GM21360 (cell line): ENCODE measurements around the gene HNF1B.

Source experiments
- ATAC-seq: cut with Tn5 transposase; IDR thresholded peaks from one replicate; pipeline ENCODE4 v1.9.1; 2021; ENCODE audit warnings: mild to moderate bottlenecking, moderate library complexity; ENCODE audit not compliant: unreplicated experiment

The HNF1B gene

DNA sequence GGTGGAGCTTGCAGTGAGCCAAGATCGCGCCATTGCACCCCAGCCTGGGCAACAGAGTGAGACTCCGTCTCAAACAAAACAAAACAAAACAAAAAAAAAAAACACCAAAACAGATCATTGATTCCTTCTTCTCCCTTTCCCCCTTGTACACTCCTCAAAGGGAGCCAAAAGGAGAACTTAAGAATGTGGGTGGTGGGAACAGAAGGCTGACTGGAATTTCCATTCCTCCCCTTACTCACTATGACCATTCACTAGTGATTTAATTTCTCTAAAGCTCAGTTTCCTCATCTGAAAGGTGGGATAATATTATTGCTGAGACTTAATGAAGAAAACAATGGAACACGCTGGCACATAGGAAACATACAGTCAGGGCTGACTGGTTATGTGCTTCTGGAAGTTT, 17.1 kb upstream of the HNF1B start:
- ATAC-seq = no peak

DNA sequence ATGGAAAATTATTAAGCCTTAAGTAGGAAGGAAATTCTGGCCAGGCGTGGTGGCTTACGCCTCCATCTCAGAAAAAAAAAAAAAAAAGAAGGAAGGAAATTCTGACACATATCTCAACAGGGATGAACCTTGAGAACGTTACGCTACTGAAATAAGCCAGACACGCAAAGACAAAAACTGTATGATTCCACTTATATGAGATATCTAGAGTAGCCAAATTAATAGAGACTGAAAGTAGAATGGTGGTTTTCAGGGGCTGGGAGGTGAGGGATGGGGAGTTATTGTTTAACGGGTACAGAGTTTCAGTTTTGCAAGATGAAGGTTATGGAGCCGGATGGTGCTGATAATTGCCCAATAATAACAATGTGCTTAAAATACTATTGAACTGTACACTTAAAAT, 16.2 kb upstream of the HNF1B start:
- ATAC-seq = no peak

DNA sequence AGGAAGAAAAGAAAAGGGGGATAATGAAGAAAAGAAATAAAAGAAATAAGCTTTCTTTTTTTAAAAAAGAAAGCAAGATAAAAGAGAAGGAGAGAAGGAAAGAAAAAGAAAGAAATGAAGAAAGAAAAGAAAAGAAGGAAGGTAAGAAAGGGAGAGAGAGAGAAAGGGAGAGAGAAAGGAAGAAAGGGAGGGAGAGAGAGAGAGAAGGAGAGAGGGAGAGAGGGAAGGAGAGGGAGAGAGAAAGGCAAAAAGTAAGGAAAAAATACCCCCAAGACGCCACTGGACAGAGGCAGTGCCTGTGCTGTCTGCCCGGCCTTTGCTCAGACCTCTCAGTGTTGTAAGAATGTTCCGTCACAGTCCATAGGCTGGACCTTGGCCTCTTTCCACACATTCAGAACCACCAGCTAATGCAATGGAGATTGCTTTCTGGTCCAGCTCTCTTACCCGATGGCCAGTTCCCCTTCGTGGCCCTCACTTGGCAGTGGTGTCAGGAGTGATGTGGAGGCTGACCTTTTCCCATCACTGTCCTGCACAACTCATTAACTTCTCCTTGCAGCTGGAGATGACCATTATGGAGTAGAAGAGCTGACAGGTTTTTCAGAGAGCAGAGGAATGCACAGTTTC, 14.3 kb upstream of the HNF1B start:
- no peak for ATAC-seq

DNA sequence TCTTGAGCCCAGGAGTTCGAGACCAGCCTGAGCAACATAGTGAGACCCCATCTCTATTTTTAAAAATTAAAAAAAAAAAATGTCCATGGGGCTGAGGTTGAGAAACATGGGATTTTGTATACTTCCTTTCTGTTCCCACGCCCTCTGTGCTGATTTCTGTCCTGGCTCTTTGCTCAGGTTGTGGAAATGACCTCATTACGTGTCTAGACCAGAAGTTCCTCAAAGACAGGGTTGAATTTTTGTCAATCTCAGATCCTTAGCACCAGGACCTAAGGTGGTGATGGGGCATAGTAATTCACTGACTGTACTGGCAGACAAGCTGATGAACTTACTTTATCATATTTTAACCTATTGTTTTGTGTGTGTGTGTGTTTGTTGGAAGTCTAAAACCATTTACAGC, 11.2 kb upstream of the HNF1B start:
- ATAC-seq = no peak

DNA sequence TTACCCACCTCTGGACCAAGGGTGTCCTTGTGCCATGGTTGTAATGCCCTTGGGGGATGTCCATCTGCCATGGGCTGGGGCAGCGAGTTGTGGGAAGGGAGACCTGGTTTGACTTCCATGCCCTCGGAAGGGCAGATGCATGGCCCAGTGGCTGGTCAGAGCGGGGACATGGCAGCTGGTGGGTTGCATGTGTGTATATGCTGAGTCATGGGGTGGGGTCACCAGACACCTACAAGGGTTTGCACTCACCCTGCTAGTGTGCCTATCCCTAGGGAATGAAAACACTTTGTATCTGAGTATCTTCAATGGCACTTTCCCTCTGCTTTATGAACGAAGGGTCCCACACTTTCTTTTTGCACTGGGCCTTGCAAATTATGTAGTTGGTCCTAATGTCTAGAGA, 10.6 kb upstream of the HNF1B start:
- ATAC-seq = no peak

DNA sequence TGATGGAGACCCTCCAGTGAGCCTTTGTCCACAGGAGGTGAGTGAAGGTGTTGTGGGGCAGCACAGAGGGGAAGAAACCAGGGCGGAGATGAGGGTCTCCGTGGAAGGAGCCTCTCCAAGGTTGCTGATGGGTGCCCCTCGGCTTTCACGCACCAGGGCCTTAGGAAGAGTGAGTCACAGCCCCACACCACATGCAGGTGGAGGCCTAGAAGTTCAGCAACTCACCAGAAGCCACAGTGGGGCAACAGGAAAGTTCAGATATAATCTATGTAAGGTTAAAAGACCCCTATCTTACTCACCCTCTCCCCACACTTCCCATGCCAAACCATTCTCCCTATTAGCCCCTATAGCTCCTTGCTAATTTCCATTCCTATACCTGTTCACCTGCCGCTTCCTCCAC, 9.5 kb upstream of the HNF1B start:
- ATAC-seq = no peak

DNA sequence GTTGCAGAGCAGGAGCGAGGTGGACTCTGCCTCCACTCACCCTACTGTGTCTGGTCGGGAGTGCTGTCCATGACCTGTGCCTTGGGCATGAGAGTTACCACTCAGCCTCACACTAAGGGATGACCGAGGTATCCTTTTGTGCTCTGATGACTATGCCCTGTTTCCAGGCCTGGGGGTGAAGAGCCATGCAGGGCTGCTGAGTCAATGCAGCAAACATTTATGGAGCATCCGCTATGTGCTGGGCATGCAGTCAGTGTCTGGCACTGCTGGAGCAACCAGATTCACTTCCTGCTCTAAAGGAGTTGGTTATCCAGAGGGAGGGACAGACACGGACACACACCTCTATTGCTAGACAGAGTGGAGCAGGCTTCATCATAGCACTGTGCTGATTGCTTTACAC, 7.6 kb upstream of the HNF1B start:
- no peak for ATAC-seq

DNA sequence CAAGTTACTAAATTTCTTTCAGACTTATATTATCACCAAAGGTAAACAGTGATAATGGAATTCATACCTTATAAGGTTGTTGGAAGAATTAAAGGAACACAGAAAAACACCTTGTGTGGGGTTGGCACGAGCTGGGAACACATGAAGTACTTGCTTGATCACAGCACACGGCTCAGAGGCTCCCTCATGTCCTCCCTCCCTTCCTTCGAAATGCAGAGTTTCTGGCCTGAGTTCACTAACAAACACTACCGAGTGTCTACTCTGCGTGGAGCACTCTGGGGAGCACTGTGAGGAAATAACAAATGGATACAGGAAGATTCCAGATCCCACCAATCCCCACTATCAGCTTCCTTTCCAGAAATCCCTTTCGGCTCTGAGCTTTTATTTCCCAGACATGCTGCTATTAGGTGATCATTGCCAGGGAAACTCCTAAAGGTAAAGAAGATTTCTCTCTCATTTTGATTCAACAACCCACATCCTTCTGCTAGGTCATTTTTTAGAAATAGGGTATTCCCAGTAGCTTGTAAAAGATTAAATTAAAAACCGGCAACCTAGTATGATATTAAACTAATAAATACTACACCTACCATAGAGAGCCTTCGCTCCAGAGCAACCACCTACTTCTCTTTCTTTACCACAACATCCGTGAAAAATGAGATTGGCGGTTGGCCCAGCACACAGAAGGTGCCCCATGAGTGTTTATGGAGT, 6.1 kb upstream of the HNF1B start:
- no peak for ATAC-seq

DNA sequence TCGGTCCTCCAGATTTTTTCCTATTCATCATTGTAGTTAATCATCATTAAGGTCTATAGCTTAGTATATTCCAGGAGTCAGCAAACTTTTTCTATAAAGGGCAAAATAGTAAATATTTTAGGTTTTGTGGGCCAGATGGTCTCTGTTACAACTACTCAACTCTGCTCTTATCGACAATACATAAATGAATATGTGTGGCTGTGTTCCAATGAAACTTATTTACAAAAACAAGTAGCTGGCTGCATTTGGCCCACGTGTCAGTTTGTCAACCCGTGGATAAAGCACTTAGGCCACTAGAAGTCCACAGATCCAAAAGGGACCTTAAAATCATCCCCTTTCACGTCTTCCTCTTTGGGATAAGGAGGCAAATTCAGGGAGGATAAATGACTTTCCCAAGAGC, 5.4 kb upstream of the HNF1B start:
- ATAC-seq = no peak

DNA sequence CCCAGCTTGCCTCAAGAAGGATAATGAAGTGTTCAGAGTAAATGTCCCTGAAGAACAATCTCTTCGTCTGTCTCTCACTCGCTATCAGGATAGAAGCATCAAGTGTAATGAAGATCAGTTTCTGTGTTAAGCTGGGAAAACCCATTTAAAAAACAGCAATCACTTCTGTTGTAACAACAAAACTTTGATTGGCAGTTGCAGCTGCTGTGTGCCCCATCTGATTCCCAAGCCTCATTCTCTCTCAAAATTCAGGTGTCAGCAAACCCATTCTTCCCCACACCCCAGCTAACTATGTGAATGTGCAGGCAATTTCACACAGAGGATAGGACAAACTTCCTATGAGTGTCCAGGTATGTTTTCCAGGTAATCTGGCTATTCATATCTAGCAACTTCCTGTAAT, 2.4 kb upstream of the HNF1B start:
- no peak for ATAC-seq

DNA sequence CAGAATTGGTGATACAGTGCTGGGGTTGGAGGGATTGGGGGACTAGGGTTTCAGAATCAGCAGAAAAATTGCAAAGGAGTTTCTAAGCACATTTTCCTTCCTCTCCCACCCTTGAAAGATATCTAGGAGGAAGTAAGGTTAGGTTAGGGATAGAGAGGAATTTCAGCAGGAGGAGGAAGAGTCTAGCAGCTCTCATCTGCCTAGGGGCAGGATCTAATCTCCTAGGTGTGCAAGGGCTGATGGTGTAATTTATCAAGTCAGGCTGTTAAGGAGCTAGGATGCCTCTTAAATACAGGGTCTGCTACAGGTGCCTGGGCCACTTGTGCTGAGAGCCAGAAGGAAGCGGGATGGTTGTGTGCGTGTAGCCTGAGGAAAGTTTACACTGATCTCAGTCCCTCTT, 1.8 kb upstream of the HNF1B start:
- no peak for ATAC-seq

DNA sequence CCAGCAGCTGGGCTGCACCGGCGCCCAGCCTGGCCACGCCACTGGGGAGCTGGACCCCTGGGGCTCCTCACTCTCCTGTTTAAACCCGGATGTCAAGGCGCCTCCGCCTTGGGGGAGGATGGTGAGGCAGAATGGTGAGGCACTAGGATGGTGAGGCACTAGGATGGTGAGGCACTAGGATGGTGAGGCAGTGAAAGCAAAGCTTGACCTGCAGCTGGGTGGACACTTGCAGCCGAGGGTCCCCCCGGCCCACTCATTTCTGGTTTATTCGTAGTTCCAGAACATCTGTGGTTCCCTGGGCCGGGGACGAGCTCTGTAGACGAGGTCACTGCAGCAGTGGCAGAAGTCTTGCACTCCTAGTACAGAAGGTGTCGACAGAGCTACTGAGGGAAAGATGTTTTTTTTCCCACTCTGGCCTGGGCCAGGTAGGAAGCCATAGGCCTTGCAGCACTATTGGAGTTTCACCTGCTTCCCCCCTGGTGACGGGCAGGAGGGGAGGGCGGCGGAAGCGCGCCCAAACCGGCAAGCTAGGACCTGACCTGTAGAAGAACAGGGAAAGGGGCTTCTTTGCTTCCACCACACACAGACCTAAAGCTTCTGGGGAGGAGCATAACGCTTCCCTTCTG, 1.1 kb upstream of the HNF1B start:
- no peak for ATAC-seq

DNA sequence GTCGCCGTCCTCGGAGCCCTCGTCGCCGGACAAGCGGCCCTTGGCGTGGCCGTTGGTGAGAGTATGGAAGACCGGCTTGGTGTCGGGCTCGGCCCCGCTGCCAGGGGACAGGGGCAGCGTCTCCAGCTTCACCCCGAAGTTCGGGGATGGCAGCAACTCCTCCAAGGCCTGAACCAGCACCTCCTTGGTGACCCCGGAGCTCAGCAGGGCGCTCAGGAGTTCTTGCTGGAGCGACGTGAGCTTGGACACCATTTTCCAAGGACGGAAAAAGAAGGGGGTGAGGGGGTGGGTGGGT, 279 bp downstream of the HNF1B start:
- no peak for ATAC-seq

DNA sequence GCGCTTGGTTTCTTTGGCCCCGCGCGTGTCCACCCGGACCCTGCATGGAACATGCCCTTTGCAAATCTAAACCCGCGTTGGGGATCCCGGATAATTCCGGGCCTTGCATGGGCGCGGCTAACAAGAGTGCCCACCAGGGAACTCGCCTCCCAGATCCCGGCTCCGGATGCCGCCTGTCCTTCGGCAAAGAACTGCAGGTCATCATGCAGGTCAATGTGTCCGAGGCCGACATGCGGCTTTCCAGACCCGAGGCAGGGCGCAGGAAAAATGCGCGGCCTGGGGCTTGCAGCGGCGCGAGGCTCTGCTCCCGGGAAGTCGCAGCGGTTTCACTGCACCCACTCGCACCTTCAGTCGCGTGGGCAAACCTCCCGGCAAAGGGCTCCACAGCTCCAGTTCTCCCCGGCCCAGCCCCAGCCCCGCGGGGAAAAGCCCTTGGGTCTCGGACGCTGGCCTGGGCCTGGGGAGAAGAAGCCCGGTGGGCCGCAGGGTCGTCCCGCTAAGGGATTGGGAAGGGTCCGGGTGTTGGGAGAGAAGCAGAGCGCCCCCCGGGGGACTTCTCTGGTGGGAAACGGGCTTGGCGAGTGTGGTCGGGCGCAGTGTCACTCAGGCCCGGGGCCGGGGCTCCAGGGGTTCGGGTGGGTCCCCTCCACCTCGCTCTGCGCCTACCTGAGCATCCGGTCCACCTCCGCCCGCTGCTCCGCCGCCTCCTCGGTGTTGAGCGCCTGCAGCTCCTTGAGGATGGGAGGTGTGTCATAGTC, 805 bp downstream of the HNF1B start:
- no peak for ATAC-seq

DNA sequence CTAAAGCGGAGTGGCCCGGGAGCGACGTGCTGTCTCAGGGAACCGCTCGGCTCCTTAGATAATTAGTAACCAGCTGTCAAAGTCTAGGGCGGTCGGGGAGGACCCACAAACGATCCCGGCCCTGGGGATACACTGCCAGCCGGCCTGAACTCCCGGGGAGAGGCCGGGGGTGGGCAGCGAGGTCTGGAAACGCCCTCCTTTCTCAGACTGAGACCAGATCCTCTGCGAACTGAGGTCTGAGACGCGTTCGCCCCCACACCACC, 1.3 kb downstream of the HNF1B start:
- ATAC-seq = no peak

DNA sequence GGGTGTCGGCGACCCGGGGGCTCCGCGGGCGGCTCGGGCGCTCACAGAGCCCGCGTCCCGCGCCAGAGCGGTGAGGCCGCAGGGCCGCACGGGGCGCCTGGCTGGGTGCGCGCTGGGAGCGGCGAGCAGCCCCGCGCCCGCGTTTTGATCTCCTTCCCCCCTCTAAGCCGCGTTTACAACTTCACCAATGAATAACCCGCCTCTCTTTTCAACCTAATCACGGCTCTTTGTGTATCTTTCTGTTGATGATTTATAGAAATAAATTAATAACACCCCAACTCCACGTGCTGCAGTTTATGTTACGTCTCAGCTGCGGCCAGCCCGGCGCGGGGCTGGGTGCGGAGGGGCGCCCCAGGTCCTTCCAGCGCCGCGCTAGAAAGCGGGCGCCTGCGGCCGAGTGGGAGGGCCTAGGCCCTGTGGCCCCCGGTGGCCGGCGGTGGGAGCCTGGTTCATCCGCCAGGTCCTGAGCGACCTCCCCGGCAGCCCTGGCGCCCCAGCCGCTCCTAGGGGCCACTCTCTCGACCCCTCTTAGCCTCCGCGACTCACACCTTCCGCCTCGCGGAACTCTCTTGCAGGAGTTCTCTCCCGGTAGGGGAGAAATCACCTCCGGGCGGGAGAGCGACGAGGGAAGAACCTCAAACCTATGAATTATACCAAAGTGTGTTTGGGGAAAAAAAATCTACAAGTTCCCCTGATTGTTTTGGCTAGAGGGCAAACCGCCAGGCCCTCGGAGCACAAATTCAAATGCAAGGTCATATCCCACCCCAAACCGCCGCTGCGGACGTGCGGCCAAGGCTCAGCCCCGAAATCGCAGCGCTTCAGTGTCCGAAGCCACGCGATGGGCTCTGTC, 1.9 kb downstream of the HNF1B start:
- ATAC-seq = no peak

DNA sequence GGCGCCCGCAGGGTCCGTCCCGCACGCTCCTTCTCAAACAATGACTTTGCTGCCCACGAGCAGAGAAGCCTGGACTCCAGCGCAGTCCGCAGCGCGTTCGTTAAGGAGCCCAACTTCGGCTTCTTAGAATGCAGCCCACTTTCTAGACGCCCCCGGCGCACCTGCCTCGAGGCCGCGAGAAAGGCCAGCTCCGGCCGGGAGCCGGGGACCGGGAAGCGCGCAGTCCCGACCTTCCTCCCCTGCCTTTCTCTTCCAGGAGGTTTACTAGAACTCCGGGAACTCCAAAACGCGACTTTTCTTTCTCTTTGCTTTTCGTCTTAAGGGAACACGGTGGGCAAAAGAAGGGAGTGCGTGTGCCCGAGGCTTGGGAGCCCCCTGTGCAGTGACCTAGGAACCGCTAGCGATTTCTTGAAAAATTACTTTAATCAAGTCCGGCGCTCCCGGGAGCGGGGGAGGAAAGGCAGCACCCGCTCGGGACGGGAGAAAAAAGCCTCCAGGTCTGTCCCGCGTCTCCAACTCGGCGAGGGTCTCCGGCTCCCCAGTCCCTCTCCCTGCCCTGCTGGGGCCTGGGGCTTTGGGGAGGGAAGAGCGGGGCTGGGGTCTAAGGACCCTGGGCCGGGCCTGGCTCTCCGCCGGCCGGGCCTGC, 2.6 kb downstream of the HNF1B start:
- ATAC-seq = no peak

DNA sequence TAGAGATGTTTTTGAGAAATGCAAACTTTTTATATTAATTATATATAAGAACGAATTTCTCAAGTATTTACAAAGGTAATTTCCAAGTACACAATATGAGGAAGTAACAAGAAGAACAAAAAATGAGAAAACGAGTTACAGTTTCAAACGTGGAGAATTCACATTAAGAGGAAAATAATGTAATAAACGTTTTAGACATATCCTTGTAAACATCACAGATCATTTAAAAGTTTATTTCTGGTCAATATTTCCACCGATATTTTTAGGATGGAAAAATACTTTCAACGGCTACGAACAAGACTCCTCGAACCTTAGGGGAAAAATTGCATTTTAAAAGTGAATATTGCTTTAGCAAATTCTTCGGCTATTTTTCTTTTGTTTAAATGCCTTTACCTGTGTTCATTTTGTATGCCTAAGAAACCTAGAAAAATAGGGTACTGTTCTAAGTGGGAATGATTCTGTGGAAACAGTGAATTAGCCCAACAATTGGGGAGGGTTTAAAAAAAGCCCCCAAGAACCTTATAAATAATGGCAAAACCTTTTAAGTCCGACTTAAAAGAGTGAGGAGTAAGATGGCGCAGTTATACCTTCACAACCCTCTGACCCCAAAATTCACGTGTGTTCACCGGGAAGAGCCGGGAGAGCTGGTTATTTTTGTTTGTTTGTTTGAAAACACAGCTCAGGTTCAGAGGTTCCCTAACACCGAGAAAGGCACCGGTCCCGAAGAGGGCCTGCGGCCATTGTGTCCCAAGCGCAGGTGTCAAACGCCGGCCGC, 3.3 kb downstream of the HNF1B start:
- ATAC-seq = no peak

DNA sequence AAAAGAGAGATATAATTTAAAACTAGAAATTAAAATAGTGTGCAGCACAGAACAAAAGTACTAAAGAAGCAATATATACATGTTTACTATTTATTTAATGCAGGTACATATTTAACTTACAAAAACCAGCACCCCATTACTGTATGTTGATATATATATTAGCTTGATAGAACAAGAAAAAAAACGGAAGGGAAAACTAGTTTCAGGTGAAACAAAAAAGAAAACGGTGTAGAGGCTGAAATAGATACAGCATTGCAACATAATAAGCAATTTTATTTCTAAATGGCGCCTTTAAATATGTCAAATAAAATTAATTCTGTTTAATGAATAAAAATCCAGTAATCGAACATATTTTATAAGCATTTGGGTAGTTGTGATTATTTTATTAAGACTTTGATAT, 3.9 kb downstream of the HNF1B start:
- ATAC-seq = no peak

DNA sequence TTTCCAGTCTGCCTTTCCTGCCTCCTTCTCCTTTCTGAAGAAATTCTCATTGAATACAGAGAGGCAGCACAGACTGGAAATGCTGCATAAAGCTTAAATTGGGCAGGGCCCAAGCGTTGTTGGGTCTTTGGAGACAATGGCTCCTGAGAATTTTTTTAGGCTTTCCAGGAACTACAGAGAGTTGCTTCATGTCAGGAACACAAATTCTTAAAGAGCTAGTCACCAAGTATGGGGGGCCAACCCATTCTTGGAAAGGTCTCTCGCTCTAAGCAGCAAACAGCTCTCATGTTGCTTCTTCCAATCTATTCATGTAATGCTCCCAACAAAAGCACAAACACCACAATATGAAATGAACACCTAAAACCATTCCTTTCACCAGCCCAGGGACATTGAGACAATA, 6.9 kb downstream of the HNF1B start:
- ATAC-seq = no peak
